Endothelial cell of umbilical vein (primary cell): ENCODE measurements around the gene SLC4A1AP. TPM values are rescaled to one million over a fixed set of nuclear protein-coding genes. Genes with fewer than 3 reads are reported as not detected.

Experiments
- BruUV-seq: library from RNA; stranded (reverse); fragments of 400-500 nt; replicated peaks from 2 replicates; lab custom pipeline; 2021; lab: Mats Ljungman, UMichigan
- CTCF ChIA-PET: fragments of 300-600, 350-600 bp; sonication (Branson Sonifier 250); formaldehyde crosslinking; loops from one replicate; lab custom pipeline; 2021; ENCODE audit warnings: antibody characterized with exemption, inconsistent platforms; lab: Charles Lee
- POLR2A ChIA-PET: fragments of 300-600, 350-600 bp; sonication (Branson Sonifier 250); formaldehyde crosslinking; loops from one replicate; lab custom pipeline; 2021; ENCODE audit warnings: antibody characterized with exemption, inconsistent platforms; lab: Charles Lee
- DNase-seq: peaks from one replicate; pipeline ENCODE4 v3.0.0-alpha.2; 2011; ENCODE audit warnings: low read depth, low spot score
- FAIRE-seq: peaks from 2 replicates; lab custom pipeline; 2011; peaks lifted over from hg19 to GRCh38; lab: Jason Lieb, UNC
- H2AFZ ChIP-seq: 2 replicates; pipeline ENCODE4 v1.6.0; 2012; ENCODE audit warnings: low read depth, low read length, control low read depth, inconsistent platforms
- H3K27ac ChIP-seq: 2 replicates; pipeline ENCODE4 v1.5.1; 2011; ENCODE audit warnings: low read depth, mild to moderate bottlenecking, control low read depth, low read length, moderate library complexity; ENCODE audit not compliant: insufficient read depth
- H3K27me3 ChIP-seq, 2 experiments: 2 replicates each; pipeline versions ENCODE4 v1.6.0 to v1.6.1; 2011; ENCODE audit warnings: low read length in 2 of 2, mixed read lengths in 1 of 2; ENCODE audit not compliant: control insufficient read depth in 2 of 2, insufficient read depth in 2 of 2
- H3K36me3 ChIP-seq, 2 experiments: 2 replicates in 1 of 2; 3 replicates in 1 of 2; pipeline ENCODE4 v1.5.1; 2011; ENCODE audit warnings: low read length in 2 of 2, mild to moderate bottlenecking in 1 of 2, moderate library complexity in 1 of 2; ENCODE audit not compliant: control insufficient read depth in 2 of 2, insufficient read depth in 2 of 2; ENCODE audit errors: extremely low read depth in 1 of 2
- H3K4me1 ChIP-seq: 3 replicates; pipeline ENCODE4 v1.5.1; 2011; ENCODE audit warnings: mild to moderate bottlenecking, low read length; ENCODE audit not compliant: control insufficient read depth, insufficient read depth; ENCODE audit errors: extremely low read depth
- H3K4me2 ChIP-seq: 2 replicates; pipeline ENCODE4 v1.6.1; 2011; ENCODE audit warnings: low read length, control low read depth, mixed read lengths; ENCODE audit not compliant: insufficient read depth
- H3K4me3 ChIP-seq, 3 experiments: fragments of 200-600 bp in 1 of 3; sonication (generic), shearing (Covaris generic) in 1 of 3; replicated peaks in 1 of 3; 2 replicates each; pipeline ENCODE4 v1.5.1; 2011 to 2016; ENCODE audit warnings: control low read depth in 3 of 3, low read length in 3 of 3, mild to moderate bottlenecking in 2 of 3, inconsistent platforms in 1 of 3, low read depth in 1 of 3, moderate library complexity in 1 of 3; ENCODE audit not compliant: insufficient read depth in 1 of 3
- H3K79me2 ChIP-seq: 2 replicates; pipeline ENCODE4 v1.6.0; 2012; ENCODE audit warnings: low read length, inconsistent platforms; ENCODE audit not compliant: control insufficient read depth, insufficient read depth
- H3K9ac ChIP-seq: replicated peaks from 2 replicates; pipeline ENCODE3; 2011; ENCODE audit warnings: low read length, control low read depth; ENCODE audit not compliant: insufficient read depth; ENCODE audit errors: extremely low read depth
- H3K9me1 ChIP-seq: replicated peaks from 3 replicates; pipeline ENCODE4 v1.6.0; 2011; ENCODE audit warnings: mild to moderate bottlenecking, low read length; ENCODE audit not compliant: control insufficient read depth, insufficient read depth; ENCODE audit errors: extremely low read depth
- H3K9me3 ChIP-seq: replicated peaks from 2 replicates; pipeline ENCODE4 v1.5.1; 2012; ENCODE audit warnings: low read length, inconsistent platforms; ENCODE audit not compliant: control insufficient read depth, insufficient read depth
- H4K20me1 ChIP-seq: replicated peaks from 2 replicates; pipeline ENCODE3; 2011; ENCODE audit warnings: mild to moderate bottlenecking, low read length; ENCODE audit not compliant: control insufficient read depth, insufficient read depth; ENCODE audit errors: extremely low read depth
- EZH2 ChIP-seq: IDR thresholded peaks from 2 replicates; pipeline ENCODE4 v1.6.1; 2012; ENCODE audit warnings: borderline replicate concordance, low read depth, mild to moderate bottlenecking, moderate library complexity, low read length, inconsistent platforms; ENCODE audit not compliant: severe bottlenecking
- FOS ChIP-seq: IDR thresholded peaks from 2 replicates; pipeline ENCODE4 v1.6.1; 2011; ENCODE audit warnings: mild to moderate bottlenecking, low read length, moderate library complexity, borderline replicate concordance; ENCODE audit not compliant: insufficient read depth
- GATA2 ChIP-seq: IDR thresholded peaks from 2 replicates; pipeline ENCODE4 v1.7.0; 2011; ENCODE audit warnings: low read depth, mild to moderate bottlenecking, moderate library complexity, mixed read lengths, low read length; ENCODE audit not compliant: insufficient read length, insufficient read depth
- JUN ChIP-seq: IDR thresholded peaks from 2 replicates; pipeline ENCODE4 v1.6.1; 2011; ENCODE audit warnings: borderline replicate concordance, low read depth; ENCODE audit not compliant: insufficient read length, insufficient read depth
- MYC ChIP-seq: IDR thresholded peaks from one replicate; pipeline ENCODE4 v1.6.1; 2011; ENCODE audit warnings: mild to moderate bottlenecking, low read depth, low read length
- POLR2A ChIP-seq: IDR thresholded peaks from 2 replicates; pipeline ENCODE4 v1.6.1; 2012; ENCODE audit warnings: low read depth, mild to moderate bottlenecking, control low read depth, low read length
- POLR2AphosphoS5 ChIP-seq: IDR thresholded peaks from 2 replicates; pipeline ENCODE4 v1.6.1; 2012; ENCODE audit warnings: low read depth, mild to moderate bottlenecking, control low read depth, low read length, moderate library complexity; ENCODE audit not compliant: insufficient read depth
- dilution Hi-C: fragments of 300-500 bp; cut with MboI; formaldehyde crosslinking; loops from one replicate; pipeline ENCODE4 v1.15.0; 2019; ENCODE audit warnings: low sequenced_read_pairs; ENCODE audit not compliant: extremely low pct_ligation_motif_present
- intact Hi-C: fragments of 100-400 bp; cut with micrococcal nuclease; formaldehyde crosslinking; loops from one replicate; pipeline ENCODE4 v1.10.0; 2022
- polyA plus RNA-seq, 4 experiments: library from polyadenylated mRNA; depleted of rRNA in 3 of 4; stranded (reverse) in 3 of 4; unstranded in 1 of 4; fragments of >200 nt; gene quantifications; 2 replicates each; pipeline versions ENCODE4 v1.2.1 to v1.2.3, GENCODE V29; 2011 to 2012; ENCODE audit warnings: missing spikeins in 1 of 4
- total RNA-seq: library from RNA; stranded (reverse); gene quantifications from 2 replicates; pipeline ENCODE4 v1.2.3, GENCODE V29; 2021
- TF ChIP-seq, protein P1 (sequence below), 2 donors: IDR thresholded peaks; 1 replicate in 1 of 2; 2 replicates in 1 of 2; pipeline ENCODE4 v1.5.1; 2011; ENCODE audit warnings: low read length in 2 of 2, mild to moderate bottlenecking in 2 of 2, moderate library complexity in 2 of 2, control low read depth in 1 of 2, inconsistent platforms in 1 of 2, low read depth in 1 of 2; ENCODE audit not compliant: insufficient read depth in 1 of 2; ENCODE audit errors: extremely low read depth in 1 of 2
- TF ChIP-seq, protein P2 (sequence below): IDR thresholded peaks from 2 replicates; pipeline ENCODE4 v1.6.1; 2011; ENCODE audit not compliant: insufficient read depth, insufficient read length

The SLC4A1AP gene
- total and polyA plus RNA-seq, 2 donors (not counting 3 experiments of a cell fraction or from before 2014, with no cell fraction given) = 9.5 to 28.4 TPM

DNA sequence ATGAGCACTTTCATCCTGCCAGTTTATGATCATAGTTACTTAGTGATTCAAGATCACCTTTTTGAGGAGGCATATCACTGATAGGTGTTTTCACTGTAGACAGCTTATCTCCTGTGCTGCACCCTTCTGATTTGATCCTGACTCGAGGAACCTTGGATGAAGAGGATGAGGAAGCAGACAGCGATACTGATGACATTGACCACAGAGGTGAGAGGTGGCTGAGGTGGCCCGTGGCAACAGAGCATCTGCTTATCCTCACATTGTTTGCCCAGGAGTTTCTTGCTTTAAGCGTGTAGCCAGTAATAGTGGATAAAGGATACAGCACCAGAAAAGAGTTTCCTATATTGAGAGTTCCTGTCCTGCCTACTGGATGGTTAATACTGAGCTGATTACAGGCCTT, 16.0 kb upstream of the SLC4A1AP start:
- DNase-seq = no peak
- CTCF ChIA-PET = interaction anchor here (1.0 to 2.6 kb wide), 3 partner anchors 9 to 36 kb away, joined by 3 to 10 read pairs (median 3); no protein-coding TSS in a partner anchor
- Histone ChIP-seq H3K36me3 (peaks cover 18 to 21% of the 10 kb centered on the region in 2 experiments), H3K9ac (no peak overlapping the region), H3K4me1 (peaks cover 5% of the 10 kb centered on the region), H3K79me2 (no peaks in the 10 kb centered on the region), H2AFZ (no peak overlapping the region), H3K27me3 (no peaks in the 10 kb centered on the region), H3K4me3 (no peak overlapping the region), H3K27ac (no peak overlapping the region), H3K4me2 (no peak overlapping the region), H4K20me1 (no peaks in the 10 kb centered on the region), H3K9me3 (no peaks in the 10 kb centered on the region), H3K9me1 (no peaks in the 10 kb centered on the region)
- BruUV-seq = no TSS peak
- intact Hi-C loops (no loop called here), dilution Hi-C loops (no loop called here)
- no peak for FAIRE-seq
- TF ChIP-seq, protein P1, sequence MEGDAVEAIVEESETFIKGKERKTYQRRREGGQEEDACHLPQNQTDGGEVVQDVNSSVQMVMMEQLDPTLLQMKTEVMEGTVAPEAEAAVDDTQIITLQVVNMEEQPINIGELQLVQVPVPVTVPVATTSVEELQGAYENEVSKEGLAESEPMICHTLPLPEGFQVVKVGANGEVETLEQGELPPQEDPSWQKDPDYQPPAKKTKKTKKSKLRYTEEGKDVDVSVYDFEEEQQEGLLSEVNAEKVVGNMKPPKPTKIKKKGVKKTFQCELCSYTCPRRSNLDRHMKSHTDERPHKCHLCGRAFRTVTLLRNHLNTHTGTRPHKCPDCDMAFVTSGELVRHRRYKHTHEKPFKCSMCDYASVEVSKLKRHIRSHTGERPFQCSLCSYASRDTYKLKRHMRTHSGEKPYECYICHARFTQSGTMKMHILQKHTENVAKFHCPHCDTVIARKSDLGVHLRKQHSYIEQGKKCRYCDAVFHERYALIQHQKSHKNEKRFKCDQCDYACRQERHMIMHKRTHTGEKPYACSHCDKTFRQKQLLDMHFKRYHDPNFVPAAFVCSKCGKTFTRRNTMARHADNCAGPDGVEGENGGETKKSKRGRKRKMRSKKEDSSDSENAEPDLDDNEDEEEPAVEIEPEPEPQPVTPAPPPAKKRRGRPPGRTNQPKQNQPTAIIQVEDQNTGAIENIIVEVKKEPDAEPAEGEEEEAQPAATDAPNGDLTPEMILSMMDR (IDR thresholded peaks at IDR 0.05; ENCODE audit: extremely low read depth in 1 of 2, insufficient read depth in 1 of 2, low read depth in 1 of 2, low read length in 2 of 2) = no peak
- TF ChIP-seq POLR2A (no peak), FOS (no peak), POLR2AphosphoS5 (no peak), EZH2 (no peak), MYC (no peak), JUN (no peak), GATA2 (no peak)
- TF ChIP-seq, protein P2, sequence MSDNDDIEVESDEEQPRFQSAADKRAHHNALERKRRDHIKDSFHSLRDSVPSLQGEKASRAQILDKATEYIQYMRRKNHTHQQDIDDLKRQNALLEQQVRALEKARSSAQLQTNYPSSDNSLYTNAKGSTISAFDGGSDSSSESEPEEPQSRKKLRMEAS = no peak
- POLR2A ChIA-PET = no interaction called here
